Measurements from ENCODE around the gene MXD1. TPM values are rescaled to one million over a fixed set of nuclear protein-coding genes. Genes with fewer than 3 reads are reported as not detected.

Gene MXD1
- total RNA-seq, 1 donor from 2014 or later, result 30.5 TPM

GRCh38 chr2:69959425-69959824 is 44.5 kb downstream of the MXD1 start:
- no peak for FAIRE-seq

GRCh38 chr2:69960821-69961220 is 45.9 kb downstream of the MXD1 start:
- Histone ChIP-seq H3K36me3 (ENCODE audit: control insufficient read depth, insufficient read depth, low read length) (no peaks in the 10 kb centered on the region), H3K27me3 (ENCODE audit: control insufficient read depth, insufficient read depth, low read length) (no peaks in the 10 kb centered on the region), H3K4me3 (ENCODE audit: low read depth, low read length) (no peak overlapping the region)
- no peak for TF ChIP-seq CTCF (IDR thresholded peaks at IDR 0.05; ENCODE audit: insufficient read depth, low read length, severe bottlenecking)
- no peak for DNase-seq (ENCODE audit: low read depth)
- no peak for FAIRE-seq

More at GRCh38 chr2:69959425-69959824, 44.5 kb downstream of the MXD1 start:
- DNase-seq (ENCODE audit: low read depth), result no peak
- Histone ChIP-seq H3K36me3 (ENCODE audit: control insufficient read depth, insufficient read depth, low read length) (no peaks in the 10 kb centered on the region), H3K27me3 (ENCODE audit: control insufficient read depth, insufficient read depth, low read length) (no peaks in the 10 kb centered on the region), H3K4me3 (ENCODE audit: low read depth, low read length) (no peak overlapping the region)
- TF ChIP-seq CTCF (IDR thresholded peaks at IDR 0.05; ENCODE audit: insufficient read depth, low read length, severe bottlenecking), result no peak

- no peaks in the 10 kb centered on the region for H3K27me3 ChIP-seq (ENCODE audit: control insufficient read depth, insufficient read depth, low read length)
- FAIRE-seq, result no peak
- no peak for TF ChIP-seq CTCF (IDR thresholded peaks at IDR 0.05; ENCODE audit: insufficient read depth, low read length, severe bottlenecking)
- DNase-seq (ENCODE audit: low read depth), result no peak
- H3K4me3 ChIP-seq (ENCODE audit: low read depth, low read length), result no peak within 1 kb of the TSS
- no peaks in the 10 kb centered on the region for H3K36me3 ChIP-seq (ENCODE audit: control insufficient read depth, insufficient read depth, low read length)
Observed at GRCh38 chr2:69961496-69961895, 46.6 kb downstream of the MXD1 start, which contains the start of gene ASPRV1. Gene ASPRV1 (minus strand): TSS chr2:69961631. CDS start chr2:69961436, 195 bp downstream.

GRCh38 chr2:69962986-69963730 is 48.2 kb downstream of the MXD1 start:
- no peak for DNase-seq (ENCODE audit: low read depth)
- no peaks in the 10 kb centered on the region for H3K27me3 ChIP-seq (ENCODE audit: control insufficient read depth, insufficient read depth, low read length)
- H3K36me3 ChIP-seq (ENCODE audit: control insufficient read depth, insufficient read depth, low read length), result no peaks in the 10 kb centered on the region
- peak; percentile 47 for FAIRE-seq
- no peak overlapping the region for H3K4me3 ChIP-seq (ENCODE audit: low read depth, low read length)
- TF ChIP-seq CTCF (IDR thresholded peaks at IDR 0.05; ENCODE audit: insufficient read depth, low read length, severe bottlenecking), result no peak

- no peak for FAIRE-seq
Observed at GRCh38 chr2:69964353-69964841, 49.5 kb downstream of the MXD1 start.

More at GRCh38 chr2:69964353-69964841, 49.5 kb downstream of the MXD1 start:
- Histone ChIP-seq H3K27me3 (ENCODE audit: control insufficient read depth, insufficient read depth, low read length) (no peaks in the 10 kb centered on the region), H3K4me3 (ENCODE audit: low read depth, low read length) (no peak overlapping the region), H3K36me3 (ENCODE audit: control insufficient read depth, insufficient read depth, low read length) (no peaks in the 10 kb centered on the region)
- TF ChIP-seq CTCF (IDR thresholded peaks at IDR 0.05; ENCODE audit: insufficient read depth, low read length, severe bottlenecking), result no peak
- DNase-seq (ENCODE audit: low read depth), result no peak
